Ectodermal cell (in vitro differentiated cells): ENCODE measurements around the gene PFKL. TPM values are rescaled to one million over a fixed set of nuclear protein-coding genes. Genes with fewer than 3 reads are reported as not detected.
A peak's percentile ranks its signal among the peaks of the same experiment; 100 is the strongest.

ENCODE experiments used
- H3K27ac ChIP-seq: 2 replicates; pipeline ENCODE4 v1.7.0; 2013; ENCODE audit warnings: mild to moderate bottlenecking, low read depth, low read length; ENCODE audit not compliant: insufficient read depth, poor library complexity, severe bottlenecking
- H3K27me3 ChIP-seq: 2 replicates; pipeline ENCODE4 v1.7.0; 2013; ENCODE audit warnings: mild to moderate bottlenecking, low read length; ENCODE audit not compliant: insufficient read depth, control insufficient read depth, poor library complexity, severe bottlenecking
- H3K36me3 ChIP-seq: one replicate; pipeline ENCODE4 v1.7.0; 2013; ENCODE audit warnings: low read length; ENCODE audit not compliant: control insufficient read depth, insufficient read depth
- H3K4me1 ChIP-seq: one replicate; pipeline ENCODE4 v1.7.0; 2013; ENCODE audit warnings: low read length; ENCODE audit not compliant: control insufficient read depth, insufficient read depth
- H3K4me3 ChIP-seq: 2 replicates; pipeline ENCODE4 v1.7.0; 2013; ENCODE audit warnings: low read depth, low read length, control low read depth; ENCODE audit not compliant: insufficient read depth
- H3K9me3 ChIP-seq: 2 replicates; pipeline ENCODE4 v1.7.0; 2013; ENCODE audit warnings: mild to moderate bottlenecking, low read length, moderate library complexity; ENCODE audit not compliant: control insufficient read depth
- WGBS, 2 experiments: methylation state at CpG; one replicate each; pipeline ENCODE4 v1.1.7; 2013; ENCODE audit warnings: missing lambda C conversion rate in 2 of 2; 5-methylcytosine and 5-hydroxymethylcytosine counted together
- polyA plus RNA-seq, 4 experiments: library from polyadenylated mRNA; stranded (reverse); fragments of 50-300 nt; gene quantifications; one replicate each; pipeline ENCODE4 v1.2.3, GENCODE V29; 2013

PFKL gene
- polyA plus RNA-seq (2013, experiment 1 of 4) = 90.5 TPM
- 86.9 TPM for polyA plus RNA-seq (2013, experiment 2 of 4)
- polyA plus RNA-seq (2013, experiment 3 of 4) = 71.3 TPM
- 75.3 TPM for polyA plus RNA-seq (2013, experiment 4 of 4)

GRCh38 chr21:44299458-44300261, at the start of gene PFKL:
Gene PFKL (plus strand): TSS chr21:44300053. CDS start chr21:44300106, 53 bp downstream.
- Histone ChIP-seq H3K4me1 (peaks cover 13% of the 10 kb centered on the region), H3K9me3 (no peaks in the 10 kb centered on the region), H3K4me3 (peak within 1 kb of the TSS; percentile 64), H3K27me3 (peaks cover 18% of the 10 kb centered on the region), H3K27ac (no peak within 1 kb of the TSS), H3K36me3 (no peaks in the 10 kb centered on the region)
- 0 to 1% methylated on average over 94 of the region's 94 CpGs for WGBS, 2 experiments

GRCh38 chr21:44253832-44254710, 45.8 kb upstream of the PFKL start:
- Histone ChIP-seq H3K9me3 (no peaks in the 10 kb centered on the region), H3K4me3 (no peak overlapping the region), H3K36me3 (no peaks in the 10 kb centered on the region), H3K4me1 (no peaks in the 10 kb centered on the region), H3K27ac (no peak overlapping the region), H3K27me3 (no peaks in the 10 kb centered on the region)
- 91% methylated on average over 29 of the region's 29 CpGs for WGBS, 2 experiments

GRCh38 chr21:44255511-44255981, 44.3 kb upstream of the PFKL start:
- Histone ChIP-seq H3K27me3 (no peaks in the 10 kb centered on the region), H3K9me3 (no peaks in the 10 kb centered on the region), H3K4me3 (no peak overlapping the region), H3K4me1 (no peaks in the 10 kb centered on the region), H3K27ac (no peak overlapping the region), H3K36me3 (no peaks in the 10 kb centered on the region)
- 91 to 95% methylated on average over 11 of the region's 11 CpGs for WGBS, 2 experiments

GRCh38 chr21:44258056-44258725, 41.7 kb upstream of the PFKL start:
- no peaks in the 10 kb centered on the region for H3K36me3 ChIP-seq
- H3K9me3 ChIP-seq = no peaks in the 10 kb centered on the region
- no peak overlapping the region for H3K27ac ChIP-seq
- H3K4me3 ChIP-seq = no peak overlapping the region
- peaks cover 6% of the 10 kb centered on the region for H3K4me1 ChIP-seq
- WGBS, 2 experiments = 94 to 95% methylated on average over 34 of the region's 34 CpGs
- no peaks in the 10 kb centered on the region for H3K27me3 ChIP-seq

GRCh38 chr21:44259082-44259705, 40.7 kb upstream of the PFKL start:
- peaks cover 14% of the 10 kb centered on the region for H3K4me1 ChIP-seq
- no peaks in the 10 kb centered on the region for H3K36me3 ChIP-seq
- no peak overlapping the region for H3K27ac ChIP-seq
- H3K9me3 ChIP-seq = no peaks in the 10 kb centered on the region
- WGBS, 2 experiments = 93 to 95% methylated on average over 22 of the region's 22 CpGs
- H3K27me3 ChIP-seq = no peaks in the 10 kb centered on the region
- H3K4me3 ChIP-seq = no peak overlapping the region

- peaks cover 14% of the 10 kb centered on the region for H3K4me1 ChIP-seq
- no peaks in the 10 kb centered on the region for H3K27me3 ChIP-seq
- H3K4me3 ChIP-seq = no peak overlapping the region
- H3K9me3 ChIP-seq = no peaks in the 10 kb centered on the region
- H3K27ac ChIP-seq = no peak overlapping the region
- WGBS, 2 experiments = 75 to 81% methylated on average over 4 of the region's 4 CpGs
- no peaks in the 10 kb centered on the region for H3K36me3 ChIP-seq
Observed at GRCh38 chr21:44260066-44260465, 39.8 kb upstream of the PFKL start.

- Histone ChIP-seq H3K4me3 (no peak overlapping the region), H3K36me3 (no peaks in the 10 kb centered on the region), H3K4me1 (peaks cover 14% of the 10 kb centered on the region), H3K27ac (no peak overlapping the region), H3K27me3 (no peaks in the 10 kb centered on the region), H3K9me3 (no peaks in the 10 kb centered on the region)
- WGBS, 2 experiments = 87 to 91% methylated on average over 19 of the region's 19 CpGs
Observed at GRCh38 chr21:44260791-44261631, 38.8 kb upstream of the PFKL start.

GRCh38 chr21:44261675-44262295, 38.1 kb upstream of the PFKL start, which contains the start of gene DNMT3L:
Gene DNMT3L (minus strand): TSS chr21:44261897. CDS start chr21:44261259, 638 bp downstream.
- H3K9me3 ChIP-seq = no peaks in the 10 kb centered on the region
- 76 to 84% methylated on average over 19 of the region's 19 CpGs for WGBS, 2 experiments
- no peak within 1 kb of the TSS for H3K4me3 ChIP-seq

More at GRCh38 chr21:44261675-44262295, 38.1 kb upstream of the PFKL start, which contains the start of gene DNMT3L:
- H3K4me1 ChIP-seq = peaks cover 14% of the 10 kb centered on the region
- H3K27ac ChIP-seq = no peak within 1 kb of the TSS
- no peaks in the 10 kb centered on the region for H3K27me3 ChIP-seq
- H3K36me3 ChIP-seq = no peaks in the 10 kb centered on the region
